MM.1S (cell line): Measurements from ENCODE around the gene ME2.

Source experiments
- DNase-seq: peaks from one replicate; pipeline ENCODE4 v3.0.0-alpha.2; 2015
- H2AFZ ChIP-seq: fragments of 300-600 bp; sonication (generic); 2 replicates; pipeline ENCODE4 v1.6.0; 2016; ENCODE audit warnings: antibody characterized with exemption, low read length
- H3F3A ChIP-seq: fragments of 300-600 bp; sonication (generic); 2 replicates; pipeline ENCODE4 v1.6.1; 2016; ENCODE audit warnings: mild to moderate bottlenecking, antibody characterized with exemption, low read length, moderate library complexity, mixed read lengths; ENCODE audit not compliant: insufficient read depth
- H3K27ac ChIP-seq: fragments of 300-600 bp; sonication (generic); 2 replicates; pipeline ENCODE4 v1.5.1; 2016; ENCODE audit warnings: mild to moderate bottlenecking, low read length
- H3K27me3 ChIP-seq: fragments of 300-600 bp; sonication (generic); replicated peaks from 2 replicates; pipeline ENCODE4 v1.6.0; 2016; ENCODE audit warnings: low read length; ENCODE audit not compliant: insufficient read depth
- H3K36me3 ChIP-seq: fragments of 300-600 bp; sonication (generic); replicated peaks from 2 replicates; pipeline ENCODE4 v1.6.1; 2016; ENCODE audit warnings: mild to moderate bottlenecking, low read length, mixed read lengths; ENCODE audit not compliant: insufficient read depth
- H3K4me1 ChIP-seq: fragments of 300-600 bp; sonication (generic); 2 replicates; pipeline ENCODE4 v1.6.1; 2016; ENCODE audit warnings: low read length, mixed read lengths
- H3K4me2 ChIP-seq: fragments of 300-600 bp; sonication (generic); 2 replicates; pipeline ENCODE4 v1.6.0; 2016; ENCODE audit warnings: low read depth, low read length
- H3K4me3 ChIP-seq: fragments of 300-600 bp; sonication (generic); 2 replicates; pipeline ENCODE4 v1.5.1; 2016; ENCODE audit warnings: low read length, mixed read lengths
- H3K79me2 ChIP-seq: fragments of 300-600 bp; sonication (generic); 2 replicates; pipeline ENCODE4 v1.6.1; 2016; ENCODE audit warnings: mixed run types, low read length, mixed read lengths
- H3K9ac ChIP-seq: fragments of 300-600 bp; sonication (generic); 2 replicates; pipeline ENCODE4 v1.6.1; 2016; ENCODE audit warnings: low read length, mixed read lengths
- H3K9me2 ChIP-seq: fragments of 300-600 bp; sonication (generic); replicated peaks from 2 replicates; pipeline ENCODE4 v1.6.1; 2016; ENCODE audit warnings: mild to moderate bottlenecking, low read length, mixed read lengths; ENCODE audit not compliant: insufficient read depth
- H3K9me3 ChIP-seq: fragments of 300-600 bp; sonication (generic); replicated peaks from 2 replicates; pipeline ENCODE4 v1.6.1; 2016; ENCODE audit warnings: mild to moderate bottlenecking, low read length, mixed read lengths; ENCODE audit not compliant: insufficient read depth
- H4K20me1 ChIP-seq: fragments of 300-600 bp; sonication (generic); 2 replicates; pipeline ENCODE4 v1.6.1; 2016; ENCODE audit warnings: mild to moderate bottlenecking, low read length, moderate library complexity, mixed read lengths; ENCODE audit not compliant: insufficient read depth
- CTCF ChIP-seq: fragments of 300-600 bp; sonication (generic); IDR thresholded peaks from 2 replicates; pipeline ENCODE4 v1.5.1; 2016; ENCODE audit warnings: antibody characterized with exemption, low read length, mixed read lengths
- EZH2 ChIP-seq: fragments of 300-600 bp; sonication (generic); optimal IDR thresholded peaks from 2 replicates; pipeline ENCODE3; 2017; ENCODE audit warnings: low read depth, mild to moderate bottlenecking, antibody characterized with exemption, low read length, mixed read lengths
- EZH2phosphoT487 ChIP-seq: fragments of 300-600 bp; sonication (generic); IDR thresholded peaks from 2 replicates; pipeline ENCODE4 v1.6.1; 2018; ENCODE audit warnings: antibody characterized with exemption, low read length

Gene ME2

GRCh38 chr18:50953822-50954221, 74.9 kb downstream of the ME2 start:
- Histone ChIP-seq H3K27me3 (no peaks in the 10 kb centered on the region), H2AFZ (no peak overlapping the region), H4K20me1 (no peaks in the 10 kb centered on the region), H3K4me3 (no peak overlapping the region), H3K36me3 (no peaks in the 10 kb centered on the region), H3K9me3 (no peaks in the 10 kb centered on the region), H3K79me2 (no peaks in the 10 kb centered on the region), H3K27ac (no peak overlapping the region), H3K4me1 (no peaks in the 10 kb centered on the region), H3F3A (no peaks in the 10 kb centered on the region), H3K9ac (no peak overlapping the region), H3K4me2 (no peak overlapping the region), H3K9me2 (no peaks in the 10 kb centered on the region)
- TF ChIP-seq EZH2, result no peak
- no peak for DNase-seq

- H3K4me1 ChIP-seq, result no peaks in the 10 kb centered on the region
- no peak for TF ChIP-seq EZH2
- TF ChIP-seq EZH2phosphoT487, result no peak
- no peak for TF ChIP-seq CTCF
- H2AFZ ChIP-seq, result no peak overlapping the region
- no peaks in the 10 kb centered on the region for H3F3A ChIP-seq
- H3K27ac ChIP-seq, result no peak overlapping the region
- no peaks in the 10 kb centered on the region for H3K9me3 ChIP-seq
- H3K4me3 ChIP-seq, result no peak overlapping the region
- no peak for DNase-seq
- H3K36me3 ChIP-seq, result no peaks in the 10 kb centered on the region
- H3K9me2 ChIP-seq, result no peaks in the 10 kb centered on the region
- H3K9ac ChIP-seq, result no peak overlapping the region
- H3K79me2 ChIP-seq, result no peaks in the 10 kb centered on the region
- no peaks in the 10 kb centered on the region for H4K20me1 ChIP-seq
- no peaks in the 10 kb centered on the region for H3K27me3 ChIP-seq
- no peak overlapping the region for H3K4me2 ChIP-seq
Observed at GRCh38 chr18:50955253-50955652, 76.3 kb downstream of the ME2 start.

- Histone ChIP-seq H3K4me1 (no peaks in the 10 kb centered on the region), H2AFZ (no peak overlapping the region), H3K27me3 (no peaks in the 10 kb centered on the region), H3K9me3 (no peaks in the 10 kb centered on the region), H4K20me1 (no peaks in the 10 kb centered on the region), H3K9ac (no peak overlapping the region), H3K4me2 (no peak overlapping the region), H3F3A (no peaks in the 10 kb centered on the region), H3K27ac (no peak overlapping the region), H3K79me2 (no peaks in the 10 kb centered on the region), H3K9me2 (no peaks in the 10 kb centered on the region), H3K4me3 (no peak overlapping the region), H3K36me3 (no peaks in the 10 kb centered on the region)
- TF ChIP-seq EZH2phosphoT487 (no peak), CTCF (no peak), EZH2 (no peak)
- no peak for DNase-seq
Observed at GRCh38 chr18:50956116-50956515, 77.2 kb downstream of the ME2 start.

- Histone ChIP-seq H3F3A (no peaks in the 10 kb centered on the region), H3K27ac (no peak overlapping the region), H3K79me2 (no peaks in the 10 kb centered on the region), H3K36me3 (no peaks in the 10 kb centered on the region), H3K9ac (no peak overlapping the region), H2AFZ (no peak overlapping the region), H3K9me2 (no peaks in the 10 kb centered on the region), H3K4me3 (no peak overlapping the region), H3K4me2 (no peak overlapping the region), H3K27me3 (no peaks in the 10 kb centered on the region), H3K4me1 (no peaks in the 10 kb centered on the region), H4K20me1 (no peaks in the 10 kb centered on the region), H3K9me3 (no peaks in the 10 kb centered on the region)
- DNase-seq, result no peak
- TF ChIP-seq EZH2phosphoT487 (no peak), EZH2 (no peak), CTCF (no peak)
Observed at GRCh38 chr18:50961974-50962373, 83.1 kb downstream of the ME2 start.
